GM18526 (cell line): ENCODE measurements around the gene ROS1.

Source experiments
- POLR2A ChIP-seq: IDR thresholded peaks from 3 replicates; pipeline ENCODE4 v1.6.1; 2011; ENCODE audit not compliant: insufficient read length; ENCODE audit errors: extremely low read depth

Gene ROS1

DNA sequence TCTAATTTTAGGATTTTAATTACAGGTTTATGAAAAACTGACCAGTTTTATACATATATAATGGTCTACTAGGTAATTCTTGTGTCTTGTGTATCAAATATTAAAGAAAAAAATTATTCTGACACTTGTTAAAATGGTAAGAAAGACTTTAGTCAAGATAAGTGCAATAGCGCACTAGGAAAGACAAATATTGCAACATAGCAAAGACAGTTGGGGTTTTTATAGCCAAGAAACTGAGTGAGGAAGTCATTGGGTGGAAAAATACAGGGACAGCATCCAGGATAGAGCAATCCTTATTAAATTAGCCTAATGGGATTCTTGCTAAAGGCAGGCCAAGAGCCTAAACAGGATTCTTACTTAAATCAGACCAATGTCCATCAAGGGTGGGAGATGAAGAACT lies 71.1 kb downstream of the ROS1 start:
- no peak for TF ChIP-seq POLR2A

DNA sequence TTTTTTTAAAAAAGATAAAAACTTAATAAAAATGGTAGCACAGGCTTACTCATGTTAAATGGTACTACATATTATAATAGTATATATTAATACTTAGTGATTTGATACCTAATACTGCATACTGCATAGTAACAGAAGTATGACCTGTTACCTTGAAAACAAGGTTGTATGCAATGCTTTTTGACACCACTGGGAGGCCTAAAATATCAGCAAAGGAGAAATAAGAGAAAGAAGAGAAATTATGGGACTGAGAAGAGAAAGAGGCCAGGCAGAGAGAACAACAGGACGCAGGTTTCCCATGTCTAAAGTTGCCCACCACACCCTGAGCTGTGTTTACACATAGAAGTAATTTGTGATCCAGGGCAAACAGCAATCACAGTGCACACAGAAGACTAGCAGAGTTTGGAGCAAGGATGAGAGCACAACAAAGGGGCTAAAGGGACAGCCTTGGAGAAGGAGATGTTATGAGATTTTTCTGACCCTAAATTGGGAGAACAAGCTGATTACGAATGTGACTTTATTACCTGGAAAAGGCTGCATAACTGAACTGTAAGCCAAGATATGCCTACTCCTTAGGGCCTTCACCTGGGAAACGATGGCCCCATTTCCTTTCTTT lies 73.2 kb downstream of the ROS1 start:
- TF ChIP-seq POLR2A = no peak

DNA sequence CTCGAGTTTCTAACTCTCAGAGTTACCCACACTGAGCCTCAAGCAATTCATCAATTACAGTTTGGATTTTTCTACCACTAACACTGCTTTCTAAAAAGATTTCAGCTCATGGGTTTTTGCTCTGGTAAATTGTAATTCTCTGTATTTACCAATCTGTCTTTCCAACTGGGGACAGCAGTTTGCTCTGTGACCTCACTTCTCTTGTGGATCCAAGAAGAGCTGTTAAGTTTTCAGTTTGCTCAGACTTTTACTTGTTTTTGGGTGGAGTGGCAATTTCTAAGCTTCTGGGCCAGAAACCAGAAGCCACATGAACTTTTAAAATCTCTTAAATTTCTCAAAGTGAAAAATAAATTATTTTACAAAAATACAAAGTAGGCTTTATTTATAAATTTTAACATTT lies 74.2 kb downstream of the ROS1 start:
- no peak for TF ChIP-seq POLR2A

DNA sequence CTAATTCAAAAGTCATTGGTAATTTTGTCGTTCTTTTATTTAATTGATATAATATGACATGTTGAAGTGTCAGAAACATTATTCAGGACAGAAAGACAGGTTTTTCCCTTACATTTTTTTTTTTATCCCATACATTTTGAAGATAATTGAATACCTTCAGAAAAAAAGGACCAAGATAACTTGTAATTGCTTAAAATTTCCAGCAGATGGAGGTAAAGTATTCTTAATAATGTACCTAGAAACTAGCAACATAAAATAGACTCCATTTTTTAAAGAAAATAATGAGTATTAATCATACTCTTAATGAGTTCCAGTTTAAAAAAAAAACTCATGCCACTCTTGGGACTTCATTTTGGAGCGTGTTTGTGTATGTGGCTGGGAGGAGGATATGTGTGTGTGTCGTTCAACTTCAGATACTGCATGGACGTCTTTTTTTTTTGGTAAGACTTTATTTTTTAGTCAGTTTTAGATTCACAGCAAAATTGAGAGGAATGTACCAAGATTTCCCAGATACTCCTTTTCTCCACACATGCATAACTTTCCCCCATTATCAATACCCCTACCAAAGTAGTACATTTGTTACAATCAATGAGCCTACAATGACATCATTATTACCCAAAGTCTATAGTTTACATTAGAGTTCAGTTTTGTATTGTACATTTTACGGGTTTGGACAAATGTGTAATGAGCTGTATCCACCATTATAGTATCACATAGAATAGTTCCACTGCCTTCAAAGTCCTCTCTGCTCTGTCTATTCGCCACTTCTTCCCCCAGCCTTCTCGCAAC lies 79.4 kb downstream of the ROS1 start:
- no peak for TF ChIP-seq POLR2A

DNA sequence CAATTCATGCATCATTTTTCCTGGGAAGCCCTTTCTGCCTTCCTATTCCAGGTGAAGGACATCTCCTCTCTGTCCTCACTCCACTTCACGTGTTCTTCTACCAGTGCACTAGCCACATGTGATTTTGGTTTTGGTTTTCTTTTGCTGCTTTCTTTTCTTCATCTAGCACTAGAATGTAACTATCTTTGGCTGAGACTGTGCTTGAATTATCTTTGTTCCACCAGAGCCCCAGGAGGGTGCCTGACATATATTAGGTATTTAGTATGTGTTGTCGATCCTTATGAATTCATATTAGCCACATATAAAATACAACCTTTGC lies 80.5 kb downstream of the ROS1 start:
- TF ChIP-seq POLR2A = no peak

DNA sequence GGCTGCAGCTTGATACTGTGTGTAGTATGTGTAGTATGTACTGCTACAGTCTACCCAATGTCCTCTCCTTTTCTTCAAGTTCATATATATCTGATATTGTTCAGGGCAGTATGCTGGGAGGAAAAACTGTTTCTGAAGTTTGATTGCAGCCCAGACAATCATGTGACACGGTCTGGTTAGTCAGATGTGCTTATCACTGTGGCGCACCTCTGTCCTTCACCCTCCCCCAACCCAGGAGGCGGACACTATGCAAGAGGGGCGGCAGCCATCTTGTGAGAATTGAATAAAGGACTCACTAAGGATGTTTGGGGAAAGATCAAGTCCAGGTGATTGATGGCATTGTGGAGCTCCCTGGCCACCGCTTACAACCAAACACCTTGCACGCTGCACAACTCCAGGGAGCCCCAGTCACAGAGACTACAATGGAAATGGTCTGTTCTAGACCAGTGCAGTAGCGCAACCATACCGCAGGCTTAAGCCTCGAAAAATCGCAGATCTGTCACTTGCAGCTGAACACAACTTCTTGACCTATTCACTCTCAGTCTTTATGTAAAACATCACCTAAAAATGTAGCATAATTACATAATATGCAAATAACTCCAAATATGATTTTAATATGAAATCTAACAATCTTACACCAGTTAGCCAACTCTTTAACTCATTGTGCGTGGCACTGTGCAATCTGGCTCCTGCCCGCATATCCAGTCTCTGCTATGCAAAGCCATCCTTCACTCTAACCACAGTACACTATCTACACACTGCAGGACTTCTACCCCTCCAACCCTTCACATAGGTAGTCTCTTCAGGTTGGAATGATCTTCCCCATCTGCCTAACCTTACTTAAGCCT lies 81.1 kb downstream of the ROS1 start:
- TF ChIP-seq POLR2A = no peak

DNA sequence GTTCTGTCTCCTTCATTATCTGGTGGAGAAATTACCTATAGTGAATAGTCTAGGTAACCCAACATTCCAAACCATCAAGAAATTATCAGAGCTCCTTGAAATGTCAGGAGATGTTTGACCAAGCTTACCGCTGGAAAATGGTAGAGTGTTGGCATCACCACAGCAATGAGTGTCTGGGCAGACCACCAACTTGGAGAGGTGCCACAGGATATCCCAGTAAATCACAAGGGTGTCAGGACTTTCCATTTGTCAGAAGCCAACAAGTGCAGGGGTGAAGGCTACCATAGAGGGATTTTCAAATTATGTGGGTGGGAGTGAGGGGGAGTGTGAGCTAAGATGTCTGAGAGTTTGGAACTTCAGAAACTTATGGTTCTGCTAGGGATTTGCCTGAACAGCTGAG lies 87.2 kb downstream of the ROS1 start:
- TF ChIP-seq POLR2A = no peak

DNA sequence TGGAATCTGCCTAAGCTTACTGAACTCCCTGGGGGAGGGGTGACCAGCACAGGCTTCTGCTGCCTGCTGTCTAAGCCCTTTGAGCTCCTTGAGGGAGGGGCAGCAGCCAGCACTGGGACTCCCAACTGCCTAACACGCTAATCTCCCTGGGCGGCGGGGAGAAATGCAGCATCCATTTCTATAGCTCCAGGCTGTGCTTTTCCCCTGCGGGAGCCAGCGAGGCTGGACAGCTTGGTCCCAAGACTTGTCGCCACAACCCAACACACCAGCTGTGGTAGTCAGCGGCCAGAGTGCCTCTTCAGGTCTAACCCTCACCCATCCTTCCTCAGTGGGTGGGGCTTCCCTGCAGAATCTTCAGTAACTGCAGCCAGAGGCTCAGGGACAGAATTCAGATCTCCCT lies 95.8 kb downstream of the ROS1 start:
- TF ChIP-seq POLR2A = no peak

DNA sequence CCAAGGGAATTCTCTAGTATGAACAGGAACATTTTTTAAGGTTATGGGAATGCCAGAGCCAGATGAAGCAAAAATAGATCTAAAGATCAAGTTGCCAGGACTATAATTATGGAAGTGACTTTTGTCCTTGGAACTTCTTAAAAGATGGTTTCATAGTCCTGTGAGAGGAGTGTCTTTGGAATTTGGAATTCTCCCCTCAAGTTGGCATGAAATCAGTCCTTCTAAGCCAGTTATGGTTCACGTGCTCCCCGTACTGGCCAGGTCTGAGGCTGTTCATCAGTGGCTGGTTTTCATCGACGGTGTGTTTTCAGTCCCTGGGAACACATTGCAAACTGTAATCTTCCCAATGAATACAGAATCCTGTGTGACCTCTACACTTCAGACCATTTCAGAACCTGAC lies 97.2 kb downstream of the ROS1 start:
- no peak for TF ChIP-seq POLR2A

DNA sequence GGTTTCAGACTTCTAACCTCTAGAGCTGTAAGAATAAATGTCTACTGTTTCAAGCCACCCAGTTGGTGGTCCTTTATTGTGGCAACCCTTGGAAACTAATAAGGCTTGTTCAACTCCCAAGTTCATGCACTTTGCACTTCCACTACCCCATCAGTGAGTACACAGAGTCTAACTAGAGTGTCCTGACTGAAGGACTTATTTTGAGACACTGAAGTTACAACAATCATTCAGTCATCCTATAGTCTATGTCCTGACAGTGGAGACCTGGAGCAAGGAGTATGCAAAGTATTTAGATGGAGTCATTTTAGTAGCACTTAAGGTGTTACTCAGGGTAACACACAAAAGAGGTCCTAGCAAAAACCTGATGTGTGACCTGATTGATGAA lies 97.7 kb downstream of the ROS1 start:
- no peak for TF ChIP-seq POLR2A

DNA sequence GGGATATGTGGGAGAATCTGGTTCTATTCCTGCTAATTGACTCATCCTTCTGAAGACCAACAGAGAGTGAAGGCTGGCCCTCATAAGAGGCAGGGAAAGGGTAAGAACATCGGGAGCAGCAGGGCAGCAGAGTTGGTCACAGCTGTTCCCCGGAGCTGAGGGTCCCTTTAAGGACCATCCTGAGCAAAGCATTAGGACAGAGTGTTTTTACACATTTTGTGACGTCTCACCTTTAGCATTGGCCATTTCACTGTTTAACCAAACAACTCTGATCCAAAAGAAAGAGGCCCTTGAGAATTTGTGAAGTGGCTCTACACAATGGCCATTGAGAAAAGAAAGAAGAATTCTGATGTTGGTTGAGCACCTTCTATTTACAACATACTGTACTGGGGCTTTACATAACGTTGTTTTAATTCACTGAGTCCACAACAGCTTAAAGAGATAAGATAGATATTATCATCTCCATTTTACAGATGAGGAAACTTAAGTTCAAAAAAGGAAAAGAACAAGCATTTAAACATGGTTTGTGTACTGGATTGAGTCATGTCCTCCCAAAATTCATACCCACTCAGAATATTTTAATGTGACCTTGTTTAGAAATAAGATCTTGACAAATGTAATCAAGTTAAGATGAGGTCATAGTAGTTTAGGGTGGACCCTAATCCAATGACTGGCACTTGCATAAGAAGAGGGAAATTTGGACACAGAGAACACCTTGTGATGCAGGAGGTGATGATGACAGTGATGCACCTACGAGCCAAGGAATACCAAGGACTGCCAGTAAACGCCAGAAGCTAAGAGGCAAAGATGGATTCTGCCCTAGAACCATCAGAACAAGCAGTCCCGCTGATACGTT lies 98.4 kb downstream of the ROS1 start:
- no peak for TF ChIP-seq POLR2A

DNA sequence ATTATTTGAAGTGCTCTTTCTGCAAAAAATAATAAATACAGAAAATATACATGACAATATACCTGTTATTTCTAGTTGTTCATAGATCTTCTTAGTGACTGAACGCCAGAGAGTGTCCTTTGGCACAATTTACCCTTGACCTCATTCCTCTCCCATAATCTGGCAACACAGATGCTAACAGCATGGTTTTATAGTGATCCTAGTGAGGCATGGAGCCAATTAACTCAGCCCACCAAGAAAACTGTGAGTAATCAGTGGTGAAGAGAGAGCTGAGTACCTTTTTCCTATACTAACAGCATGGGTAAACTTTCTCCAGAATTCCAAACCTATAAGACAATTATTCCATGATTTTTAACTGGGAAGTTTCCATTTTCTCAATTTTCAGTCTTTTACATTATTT lies 99.3 kb downstream of the ROS1 start:
- no peak for TF ChIP-seq POLR2A

DNA sequence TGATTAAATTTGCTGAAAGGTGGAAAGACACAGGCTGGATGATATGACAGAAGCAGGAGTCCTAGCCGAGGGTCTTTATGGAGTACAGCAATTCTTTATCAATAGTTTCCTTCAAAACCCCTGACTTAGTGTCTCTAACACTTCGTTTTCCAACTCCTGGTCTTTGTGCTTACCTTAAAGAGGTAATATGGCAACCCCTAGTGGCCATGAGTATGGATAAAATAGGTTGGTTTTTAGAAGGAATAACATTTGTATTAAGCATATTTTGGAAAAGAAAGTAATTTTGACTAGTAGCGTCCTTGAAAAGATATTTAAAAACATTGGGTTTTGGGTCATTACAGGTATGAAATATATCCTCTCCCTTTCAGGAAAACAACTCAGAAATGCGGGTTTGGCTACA lies 108.5 kb downstream of the ROS1 start:
- TF ChIP-seq POLR2A = no peak

DNA sequence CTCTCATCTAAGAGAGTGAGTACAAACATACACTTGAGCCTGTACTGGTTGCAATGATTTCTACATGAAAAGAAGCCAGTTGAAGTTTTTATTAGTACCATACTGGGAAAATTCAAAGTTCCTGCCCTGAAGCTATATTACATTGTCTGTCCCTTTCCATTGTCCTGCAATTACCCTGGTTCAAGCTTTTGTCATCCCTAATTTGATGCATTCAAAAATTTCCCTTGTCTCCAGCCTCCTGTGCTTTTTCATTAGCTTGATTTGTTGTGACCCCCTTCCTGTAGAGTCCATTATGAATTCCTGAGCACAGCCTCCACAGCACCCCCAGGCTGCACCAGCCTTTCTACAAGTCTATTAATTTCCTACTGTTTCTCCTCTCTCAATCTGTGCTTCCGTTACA lies 114.0 kb downstream of the ROS1 start:
- TF ChIP-seq POLR2A = no peak

DNA sequence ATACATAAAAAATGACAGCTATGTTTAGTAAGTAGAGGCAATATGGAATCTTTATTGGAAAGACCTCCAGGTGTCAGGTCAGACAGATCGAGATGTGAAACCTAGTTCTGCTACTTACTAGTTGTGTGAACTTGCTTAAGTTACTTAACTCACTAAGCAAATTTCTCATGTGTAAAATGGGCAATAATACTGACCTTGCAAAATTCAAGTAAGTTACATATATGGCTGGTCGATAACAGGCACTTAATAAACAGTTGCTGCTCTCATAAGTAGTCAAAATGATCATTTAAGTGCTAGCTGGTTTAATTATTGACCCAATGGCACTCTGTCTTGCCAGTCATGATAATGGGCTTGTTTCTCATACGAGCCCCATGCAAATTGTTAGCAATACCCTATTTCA lies 114.4 kb downstream of the ROS1 start:
- no peak for TF ChIP-seq POLR2A
